ENCODE results near the gene MTFR1L. TPM values are rescaled to one million over a fixed set of nuclear protein-coding genes. Genes with fewer than 3 reads are reported as not detected.

The MTFR1L gene
- polyA plus RNA-seq, 4 donors: 87.9 to 106 (median 96.7) TPM

DNA sequence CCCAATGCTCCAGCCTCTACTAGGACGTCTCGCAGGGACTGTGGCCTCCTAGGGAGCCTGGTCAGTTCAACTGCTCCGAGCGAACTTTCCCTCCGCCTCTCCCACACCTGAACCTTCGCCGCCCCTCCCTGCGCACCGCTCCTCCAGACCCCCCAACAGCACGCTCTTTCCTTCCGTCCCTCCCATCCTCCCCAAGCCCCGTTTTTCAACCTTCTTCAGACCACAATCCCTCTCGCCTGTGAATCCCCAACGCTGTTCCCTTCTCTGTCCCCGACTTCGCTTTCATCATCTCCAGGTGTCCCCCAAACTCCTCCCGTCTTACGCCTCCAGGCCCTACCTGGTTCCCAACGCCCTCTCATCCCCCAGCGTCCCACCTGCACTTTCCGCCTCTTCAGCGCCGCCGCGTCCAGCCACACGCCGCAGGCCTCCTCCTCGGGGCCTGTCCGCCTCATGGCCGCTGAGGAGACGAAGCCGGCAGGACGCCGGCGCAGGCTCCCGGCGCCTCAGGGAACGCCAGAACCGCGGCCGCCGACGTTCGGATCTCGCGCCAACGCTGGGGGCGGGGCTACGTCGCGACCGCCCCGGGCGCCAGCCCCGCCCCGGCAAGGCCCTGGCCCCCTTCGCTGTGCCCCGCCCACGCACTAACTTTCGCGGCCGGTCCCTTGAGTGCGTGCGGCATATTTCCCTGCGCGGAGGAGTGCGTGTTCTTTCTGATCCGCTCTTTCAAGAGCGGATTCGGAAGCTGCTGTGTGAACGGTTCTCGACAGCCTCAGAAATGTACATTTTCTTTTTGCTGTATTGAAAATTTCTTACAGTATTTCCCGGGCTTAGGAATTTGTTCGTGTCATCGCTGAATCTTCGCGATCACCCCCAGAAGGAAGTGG lies 39.4 kb downstream of the MTFR1L start, which contains the start of gene AUNIP:
AUNIP (minus strand) TSS at position 552 of the 884 bp plus-strand sequence; CDS start at position 452, 100 bp downstream.
- peak in 3 of 4 donors; percentile 74 to 79 (median 78) for DNase-seq (ENCODE audit: low read depth in 4 of 4, low spot score in 3 of 4)

DNA sequence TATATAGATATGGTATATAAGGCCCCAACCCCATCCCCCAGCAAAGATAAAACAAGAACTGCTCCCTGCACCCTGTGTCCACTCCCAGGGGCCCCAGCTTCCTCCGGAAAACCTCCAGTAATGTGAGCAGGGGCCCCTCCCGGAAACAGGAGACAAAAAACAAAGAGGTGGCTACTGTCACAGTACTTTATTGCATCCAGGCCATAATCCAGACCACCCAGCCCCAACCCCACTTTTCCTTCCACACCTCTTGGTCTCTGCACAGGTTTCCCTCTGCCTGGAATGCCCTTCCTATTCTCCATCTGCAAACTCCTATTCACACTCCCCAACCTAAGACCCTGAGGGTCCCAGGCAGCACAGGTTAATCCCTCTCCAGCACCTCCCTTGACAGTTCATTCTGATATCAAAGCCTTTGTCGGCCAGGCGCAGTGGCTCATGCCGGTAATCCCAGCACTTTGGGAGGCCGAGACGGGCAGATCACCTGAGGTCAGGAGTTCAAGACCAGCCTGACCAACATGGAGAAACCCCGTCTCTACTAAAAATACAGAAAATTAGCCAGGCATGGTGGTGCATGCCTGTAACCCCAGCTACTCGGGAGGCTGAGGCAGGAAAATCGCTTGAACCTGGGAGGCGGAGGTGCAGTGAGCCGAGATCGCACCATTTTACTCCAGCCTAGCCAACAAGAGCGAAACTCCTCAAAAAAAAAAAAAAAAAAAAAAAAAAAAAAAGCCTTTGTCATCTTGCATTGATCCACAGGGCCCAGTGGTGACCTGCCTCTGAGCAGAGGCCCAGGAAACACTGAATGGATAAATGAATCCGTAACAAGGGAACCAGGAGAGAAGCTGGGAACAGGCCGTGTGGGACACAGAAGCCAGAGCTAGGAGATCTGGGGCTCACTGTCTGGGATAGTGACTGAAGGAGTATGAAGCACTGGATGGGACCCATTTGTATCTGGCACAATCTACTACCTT lies 41.8 kb downstream of the MTFR1L start:
- DNase-seq (ENCODE audit: low read depth in 4 of 4, low spot score in 3 of 4): no peak

DNA sequence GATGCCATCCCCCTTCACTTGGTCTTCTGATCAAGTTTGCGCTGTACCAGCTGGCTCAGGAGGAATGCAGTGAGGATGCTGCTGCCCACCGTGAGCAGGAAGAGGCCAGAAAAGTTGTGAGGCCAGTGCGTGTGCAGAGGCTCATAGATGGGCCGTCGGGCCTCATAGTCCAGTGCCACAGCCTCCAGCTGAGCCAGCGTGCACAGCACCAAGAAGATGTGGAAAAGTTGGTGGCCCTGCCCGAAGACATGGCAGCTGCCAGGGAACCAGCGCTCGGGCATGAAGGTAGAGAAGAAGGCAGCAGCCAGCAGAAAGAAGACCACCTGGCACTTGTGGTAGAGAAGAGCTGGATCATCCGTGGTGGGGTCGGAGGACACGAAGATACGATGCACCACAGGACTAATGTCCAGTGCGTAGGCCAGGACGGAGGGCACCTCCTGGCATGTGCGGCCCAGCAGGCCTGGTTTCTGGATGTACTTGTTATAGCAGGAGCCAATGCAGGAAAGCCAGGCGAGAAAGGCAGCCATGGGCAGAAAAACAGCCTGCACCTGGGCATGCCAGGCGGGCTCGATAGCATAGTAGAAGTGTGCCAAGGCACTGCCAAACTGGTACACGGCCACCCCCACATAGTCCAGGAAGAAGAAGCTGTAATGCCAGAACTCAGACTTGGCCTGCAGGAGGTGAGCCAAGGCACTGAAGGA lies 43.2 kb downstream of the MTFR1L start:
- DNase-seq (ENCODE audit: low read depth in 4 of 4, low spot score in 3 of 4): no peak

DNA sequence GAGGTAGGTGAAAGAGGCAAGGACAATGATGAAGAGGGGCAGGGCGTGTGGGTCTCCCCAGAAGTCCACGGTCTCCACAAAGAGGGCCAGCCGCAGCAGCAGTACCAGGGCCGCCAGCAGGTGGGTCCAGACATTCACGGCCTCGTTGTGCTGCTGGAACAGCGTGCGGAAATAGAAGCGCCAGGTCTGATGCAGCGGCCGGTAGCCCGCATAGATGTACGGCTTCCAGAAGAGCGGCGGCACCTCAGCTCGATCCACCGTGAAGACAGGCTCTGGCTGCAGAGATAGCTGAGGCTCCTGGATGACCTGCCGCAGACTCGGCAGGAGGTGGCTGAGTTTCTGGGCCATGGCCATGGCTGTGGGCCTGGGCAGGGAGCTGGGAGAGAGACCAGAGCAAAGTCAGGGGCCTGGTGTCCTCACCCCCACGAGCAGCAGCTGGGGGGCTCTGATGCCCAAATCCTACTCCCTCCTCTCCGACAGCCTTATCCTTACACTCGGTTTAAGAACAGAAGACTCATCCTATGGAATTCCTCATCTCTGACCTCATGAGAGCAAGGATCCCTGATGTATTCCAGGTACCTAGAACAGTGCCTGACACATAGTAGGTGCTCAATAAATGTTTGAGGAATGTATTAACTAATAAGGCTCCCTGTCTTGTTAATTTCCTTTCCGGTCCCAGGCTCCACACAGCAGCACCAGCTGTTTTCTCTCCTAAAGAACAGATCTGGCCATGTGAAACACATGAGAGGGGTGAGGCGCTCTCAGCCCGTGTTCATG lies 43.9 kb downstream of the MTFR1L start:
- no peak for DNase-seq (ENCODE audit: low read depth in 4 of 4, low spot score in 3 of 4)

DNA sequence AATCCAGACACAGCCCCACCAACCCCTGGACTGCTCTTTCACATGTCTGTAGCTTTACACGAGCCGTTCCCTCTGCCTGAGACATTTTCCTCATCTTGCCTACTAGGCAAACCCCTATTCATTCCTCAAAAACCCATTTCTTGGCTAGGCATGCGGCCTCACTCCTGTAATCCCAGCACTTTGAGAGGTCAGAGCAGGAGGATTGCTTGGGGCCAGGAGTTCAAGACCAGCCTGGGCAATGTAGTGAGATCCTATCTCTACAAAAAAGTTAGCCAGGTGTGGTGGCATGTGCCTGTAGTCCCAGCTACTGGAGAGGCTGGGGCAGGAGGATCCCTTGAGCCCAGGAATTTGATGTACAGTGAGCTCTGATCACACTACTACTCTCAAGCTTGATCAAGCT lies 44.7 kb downstream of the MTFR1L start:
- DNase-seq (ENCODE audit: low read depth in 4 of 4, low spot score in 3 of 4): no peak

DNA sequence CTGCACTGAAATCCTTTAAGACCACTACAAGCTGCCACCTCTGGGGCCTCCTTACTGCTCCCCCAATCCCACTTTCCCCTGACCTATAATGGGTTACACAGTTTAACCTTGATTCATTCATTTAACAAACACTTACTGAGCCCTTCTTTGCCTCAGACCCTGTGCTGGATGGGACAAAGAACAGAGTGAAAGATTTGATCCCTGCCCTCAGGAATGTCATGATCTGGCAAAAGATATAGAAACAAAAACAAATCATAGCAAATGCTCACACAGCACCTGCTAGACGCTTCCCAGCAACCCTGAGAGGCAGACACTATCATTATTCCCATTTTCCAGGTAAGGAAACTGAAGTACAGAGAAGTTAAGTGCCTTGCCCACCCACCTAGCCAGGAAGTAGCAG lies 46.5 kb downstream of the MTFR1L start:
- no peak for DNase-seq (ENCODE audit: low read depth in 4 of 4, low spot score in 3 of 4)

DNA sequence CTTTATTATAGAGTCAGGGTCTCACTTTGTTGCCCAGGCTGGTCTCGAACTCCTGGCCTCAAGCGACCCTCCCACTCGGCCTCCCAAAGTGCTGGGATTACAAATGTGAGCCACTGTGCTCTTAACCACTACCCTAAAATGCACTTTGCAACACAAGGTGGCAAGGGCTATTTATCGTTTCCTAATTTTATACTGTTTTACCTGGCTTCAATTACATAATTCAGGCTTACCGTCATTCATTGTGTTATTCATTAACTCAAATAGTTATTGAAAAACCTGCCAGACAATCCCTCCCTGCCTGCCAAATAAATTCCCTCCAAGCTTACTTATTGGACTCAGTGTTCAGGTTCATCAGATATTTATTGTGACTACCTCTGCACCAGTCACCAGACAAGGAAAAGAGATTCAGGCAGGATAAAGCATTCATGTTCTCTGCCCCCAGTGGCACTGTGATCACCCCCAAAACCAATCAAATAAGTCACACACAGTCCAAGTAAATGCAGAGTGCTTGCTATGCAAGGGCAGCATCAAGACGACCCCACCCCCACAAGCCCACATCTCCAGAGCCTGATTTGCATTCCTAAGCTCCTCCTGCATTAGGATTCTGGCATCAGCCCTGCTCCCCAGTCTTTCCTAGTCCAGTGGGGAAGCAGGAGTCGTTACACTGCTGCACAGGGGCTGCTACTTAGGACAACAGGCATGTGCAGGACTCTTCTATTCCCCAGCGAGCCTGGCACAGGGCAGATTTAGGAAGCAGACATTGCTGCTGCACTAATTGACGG lies 47.6 kb downstream of the MTFR1L start:
- DNase-seq (ENCODE audit: low read depth in 4 of 4, low spot score in 3 of 4): peak in 2 of 4 donors; percentile 51 to 73

DNA sequence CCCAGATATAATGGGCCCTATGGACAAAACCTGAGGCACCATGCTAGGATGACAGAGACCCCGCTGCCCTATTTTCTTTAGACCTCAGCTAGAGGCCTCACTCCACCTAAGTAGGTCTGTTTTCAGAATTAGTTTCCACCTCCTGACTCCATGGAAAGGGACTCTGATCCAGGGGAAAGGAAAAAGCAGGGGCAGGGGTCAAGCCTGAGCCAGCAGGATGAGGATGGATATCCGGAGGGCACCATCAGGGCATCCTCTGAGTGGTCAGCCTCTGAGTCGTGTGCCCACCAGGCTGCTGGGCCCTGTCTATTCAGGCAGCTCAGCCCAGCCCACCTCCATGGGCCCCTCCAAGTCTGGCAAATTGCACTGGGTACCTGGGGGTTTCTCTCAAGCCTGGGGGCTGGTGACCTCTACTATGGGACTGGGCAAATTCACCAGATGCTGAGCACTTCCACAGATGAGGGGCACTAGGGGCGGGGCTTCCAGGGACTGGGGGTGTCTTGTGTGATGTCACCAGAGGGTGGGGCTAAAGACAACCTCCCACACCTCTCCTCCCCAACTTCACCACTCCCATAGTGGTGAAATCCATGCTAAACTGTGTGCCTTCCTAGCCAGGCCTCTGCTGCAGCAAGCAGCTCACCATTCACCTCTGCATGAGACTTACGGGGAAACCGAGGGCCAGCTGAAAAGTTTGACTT lies 50.3 kb downstream of the MTFR1L start:
- no peak for DNase-seq (ENCODE audit: low read depth in 4 of 4, low spot score in 3 of 4)

DNA sequence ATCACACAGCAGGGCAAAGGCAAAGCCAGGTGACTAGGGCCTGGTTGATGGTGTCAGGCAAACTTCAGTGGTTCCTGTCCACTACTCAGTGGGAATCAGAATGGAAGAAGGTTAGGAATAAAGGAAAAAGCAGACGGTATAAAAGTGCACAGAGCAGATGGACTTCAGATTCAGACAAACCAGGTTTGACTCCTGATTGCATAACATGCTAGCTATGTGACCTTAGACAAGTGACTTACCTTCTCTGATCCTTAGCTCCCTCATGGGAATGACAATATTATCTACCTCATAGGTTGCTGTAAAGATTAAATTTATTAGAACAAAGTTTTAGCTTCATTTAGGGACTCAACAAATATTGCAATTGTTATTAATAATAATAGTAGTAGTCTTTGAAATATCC lies 50.9 kb downstream of the MTFR1L start:
- no peak for DNase-seq (ENCODE audit: low read depth in 4 of 4, low spot score in 3 of 4)

DNA sequence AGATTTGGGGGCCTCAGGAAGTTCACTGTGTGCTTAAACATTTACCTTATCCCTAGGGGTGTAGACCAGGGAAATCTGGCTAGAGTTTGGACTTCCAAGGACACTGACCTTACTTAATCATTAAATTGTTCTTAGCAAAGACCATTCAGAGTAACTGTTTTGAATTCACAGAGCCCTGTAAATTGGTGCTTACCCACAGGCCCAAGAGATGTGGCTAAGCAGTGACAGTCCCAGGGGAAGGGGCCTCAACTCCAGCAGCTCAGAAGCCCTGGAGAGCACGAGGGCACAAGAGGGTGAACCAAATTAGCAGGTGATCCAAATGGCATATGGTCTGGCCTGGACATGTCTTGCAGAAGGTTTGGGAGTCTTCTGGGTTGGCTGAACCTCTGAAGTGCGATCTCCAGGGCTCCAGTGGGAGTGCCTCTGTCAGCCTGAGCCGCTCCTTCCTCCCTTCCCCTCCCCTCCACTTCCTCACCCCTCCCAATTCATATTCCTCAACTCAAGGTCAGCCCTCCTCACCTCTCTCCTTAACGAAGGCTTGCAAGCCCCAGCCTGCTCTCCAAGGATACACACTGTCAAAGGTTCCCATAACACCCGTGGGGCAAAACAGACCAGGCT lies 51.4 kb downstream of the MTFR1L start:
- DNase-seq (ENCODE audit: low read depth in 4 of 4, low spot score in 3 of 4): no peak

DNA sequence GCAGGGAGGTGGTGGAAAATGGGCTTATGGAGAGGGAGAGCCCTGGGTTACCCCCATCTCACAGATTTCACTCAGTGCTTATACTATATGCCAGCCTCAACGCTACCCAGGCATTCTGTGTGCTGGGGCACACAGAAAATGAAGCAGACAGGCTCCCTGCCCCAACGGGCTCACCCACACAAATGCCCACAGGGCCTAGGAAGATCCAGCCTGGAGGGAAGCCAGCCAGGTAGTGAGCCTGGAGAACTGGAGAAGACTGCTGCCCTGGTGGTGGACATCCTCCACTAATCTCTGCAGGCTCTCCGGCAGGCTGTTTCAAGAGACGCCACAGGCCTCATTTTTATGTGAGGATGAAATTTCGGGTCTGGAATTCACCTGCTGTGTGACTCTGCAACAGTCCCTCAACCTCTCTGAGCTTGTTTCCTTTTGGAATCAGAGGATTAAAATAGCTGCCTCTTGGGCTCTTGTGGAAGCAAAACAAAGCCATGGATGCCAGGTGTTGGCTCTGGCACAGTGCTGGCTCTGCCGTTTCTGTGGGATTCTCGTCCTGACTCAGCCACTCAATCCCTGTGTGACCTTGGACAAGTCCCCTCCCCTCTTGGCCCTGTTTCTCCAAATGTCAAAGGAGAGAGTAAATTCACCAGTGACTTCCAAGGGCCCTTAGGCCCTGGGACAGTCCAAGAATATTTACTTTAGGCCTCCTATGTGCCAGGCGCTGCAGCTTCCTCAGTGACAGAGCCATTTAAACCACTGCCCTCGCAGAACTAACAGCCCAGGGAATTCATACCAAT lies 52.1 kb downstream of the MTFR1L start:
- no peak for DNase-seq (ENCODE audit: low read depth in 4 of 4, low spot score in 3 of 4)

DNA sequence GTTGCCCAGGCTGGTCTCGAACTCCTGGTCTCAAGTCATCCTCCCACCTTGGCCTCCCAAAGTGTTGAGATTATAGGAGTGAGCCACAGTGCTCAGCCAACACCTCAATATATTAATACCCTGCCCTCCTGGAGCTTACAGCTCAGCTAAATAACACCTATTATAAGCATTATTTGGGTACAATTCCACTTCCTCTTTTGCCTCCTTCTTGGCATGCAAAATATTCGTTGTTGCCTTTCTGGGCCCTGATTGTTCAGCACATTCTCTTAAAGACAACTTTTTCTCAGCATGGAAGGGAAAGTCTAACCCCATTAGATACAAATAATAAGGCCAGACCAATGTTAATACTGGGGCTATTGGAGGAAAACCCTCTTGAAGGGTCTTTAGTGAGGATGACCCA lies 53.0 kb downstream of the MTFR1L start:
- no peak for DNase-seq (ENCODE audit: low read depth in 4 of 4, low spot score in 3 of 4)

DNA sequence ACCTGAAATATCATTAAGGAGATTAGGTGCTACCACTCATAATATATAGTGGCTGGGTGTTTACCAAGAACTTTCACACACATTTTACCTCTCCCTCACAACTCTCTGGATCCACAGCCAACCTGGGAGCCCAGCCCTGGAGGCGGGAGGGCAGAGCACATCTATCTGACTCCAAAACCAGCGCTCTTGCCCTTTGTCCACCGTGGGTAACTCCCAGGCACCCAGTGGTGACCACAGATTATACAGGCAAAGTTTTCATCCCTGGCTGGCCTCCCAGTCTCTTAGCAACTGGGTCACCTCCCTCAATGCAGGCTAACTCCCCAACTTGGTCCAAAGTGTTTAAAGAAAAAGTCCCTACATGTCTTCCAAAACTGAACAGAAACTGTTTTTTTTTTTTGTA lies 53.4 kb downstream of the MTFR1L start:
- DNase-seq (ENCODE audit: low read depth in 4 of 4, low spot score in 3 of 4): no peak

DNA sequence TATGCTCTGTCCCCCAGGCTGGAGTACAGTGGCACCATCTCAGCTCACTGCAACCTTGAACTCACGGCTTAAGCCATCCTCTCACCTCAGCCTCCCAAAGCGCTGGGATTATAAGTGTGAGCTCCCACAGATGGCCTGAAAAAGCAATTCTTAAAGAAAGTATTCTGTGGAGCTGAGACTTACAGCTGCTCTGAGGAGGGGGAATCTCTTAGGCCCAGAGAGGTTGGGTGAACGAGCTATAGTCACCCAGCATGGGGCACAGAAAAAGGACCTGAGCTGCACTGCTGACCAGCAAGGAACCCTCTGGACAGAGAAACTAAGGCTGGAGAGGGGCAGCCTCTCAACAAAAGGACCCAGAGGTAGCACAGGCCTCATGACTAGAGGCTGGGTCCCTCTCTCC lies 54.5 kb downstream of the MTFR1L start:
- no peak for DNase-seq (ENCODE audit: low read depth in 4 of 4, low spot score in 3 of 4)

DNA sequence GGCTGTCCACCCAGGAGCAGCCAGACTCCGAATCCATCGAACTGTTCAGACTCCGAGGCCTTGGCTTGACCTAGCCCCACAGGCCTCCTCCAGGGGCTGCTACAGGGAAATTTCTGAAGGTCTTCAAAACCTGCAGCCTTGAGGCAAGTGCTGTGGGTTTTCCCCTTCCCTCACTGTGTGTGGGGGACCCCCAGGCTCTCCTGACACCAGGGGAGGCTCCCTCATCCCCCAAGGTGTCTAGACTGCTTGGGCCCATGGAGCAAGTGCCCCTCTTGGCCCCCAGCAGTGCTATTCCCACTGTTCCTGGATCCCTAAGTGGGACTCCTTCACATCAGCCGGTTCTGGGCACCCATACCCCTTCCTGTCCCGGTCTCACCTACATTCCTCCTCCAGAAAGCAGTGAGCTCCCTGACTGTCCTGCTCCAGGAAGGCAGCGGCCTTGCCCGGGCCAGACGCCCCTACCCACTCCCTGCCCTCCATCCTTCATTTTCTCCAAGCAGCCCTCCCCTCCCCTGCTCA lies 54.9 kb downstream of the MTFR1L start:
- no peak for DNase-seq (ENCODE audit: low read depth in 4 of 4, low spot score in 3 of 4)

DNA sequence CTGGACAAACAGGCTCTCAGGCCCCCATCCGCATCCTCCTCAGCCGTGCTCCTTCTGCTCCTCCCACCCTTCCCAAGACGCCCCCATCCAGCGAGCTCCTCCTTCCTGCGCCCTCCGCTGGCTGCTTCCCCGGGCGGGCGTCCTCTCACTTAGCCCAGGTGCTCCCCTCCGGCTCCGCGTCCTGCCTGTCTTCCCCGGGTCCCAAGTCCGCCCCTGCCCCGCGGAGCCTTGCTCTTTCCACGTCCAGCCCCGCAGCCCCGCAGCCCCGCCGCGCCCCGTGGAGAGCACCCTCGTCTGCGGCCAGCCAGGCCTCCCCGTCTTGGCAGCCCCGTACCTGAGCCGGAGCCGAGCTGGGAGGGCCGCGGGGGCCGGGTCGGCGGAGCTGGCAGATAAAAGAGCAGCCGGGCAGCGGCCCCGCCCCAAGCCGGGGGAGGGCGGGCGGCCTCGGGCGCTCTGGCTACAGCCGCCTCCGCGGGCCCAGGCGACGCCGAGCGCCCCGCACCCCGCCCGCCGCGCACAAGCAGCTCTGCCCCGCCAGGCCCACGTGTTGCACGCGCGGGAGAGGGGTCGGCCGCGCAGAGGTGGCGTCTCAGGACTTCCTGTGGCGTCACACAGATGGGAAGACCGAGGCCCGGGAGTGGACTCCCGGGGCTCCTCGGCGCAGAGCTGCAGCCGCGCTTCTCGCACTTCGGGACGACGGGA lies 55.6 kb downstream of the MTFR1L start, which contains the start of gene PAQR7:
PAQR7 (minus strand) TSS at position 555 of the 702 bp plus-strand sequence. CDS start 11,869 bp downstream, outside the sequence.
- peak in 3 of 4 donors; percentile 61 to 73 (median 70) for DNase-seq (ENCODE audit: low read depth in 4 of 4, low spot score in 3 of 4)

All from right renal pelvis (tissue), 4 donors.